Right cardiac atrium (tissue), 5 donors: Measurements from ENCODE around the gene ASXL2. TPM values are rescaled to one million over a fixed set of nuclear protein-coding genes. Genes with fewer than 3 reads are reported as not detected.
"Not testable (repeated sequence)": the region's sequence is repeated elsewhere in the genome, so short reads cannot be mapped to it uniquely, and the experiment has no call there.

Experiments used
- ATAC-seq, 2 donors: fragments of 200-7000 bp; cut with Tn5 transposase; one replicate each; pipeline versions ENCODE4 v1.8.0 to v1.9.1; 2020; ENCODE audit warnings: moderate library complexity in 2 of 2, mild to moderate bottlenecking in 1 of 2
- DNase-seq, 3 donors: peaks; one replicate each; pipeline ENCODE4 v3.0.0-alpha.2; 2020
- H3K27ac ChIP-seq: one replicate; pipeline ENCODE4 v1.5.1; 2013; ENCODE audit warnings: mild to moderate bottlenecking, low read length, control low read depth, moderate library complexity
- H3K27me3 ChIP-seq: one replicate; pipeline ENCODE4 v1.6.1; 2013; ENCODE audit not compliant: control insufficient read depth, insufficient read depth
- H3K4me1 ChIP-seq: one replicate; pipeline ENCODE4 v1.6.1; 2013; ENCODE audit warnings: low read length; ENCODE audit not compliant: control insufficient read depth, insufficient read depth
- H3K4me3 ChIP-seq: one replicate; pipeline ENCODE4 v1.5.1; 2013; ENCODE audit warnings: low read length, control low read depth
- H3K9me3 ChIP-seq: one replicate; pipeline ENCODE4 v1.6.1; 2013; ENCODE audit warnings: low read length; ENCODE audit not compliant: control insufficient read depth
- WGBS: extraction: QIAGEN DNeasy Blood & Tissue Kit; methylation state at CpG from one replicate; pipeline ENCODE4 v1.1.7; 2013; 5-methylcytosine and 5-hydroxymethylcytosine counted together
- intact Hi-C, 4 donors: fragments of 100-400 bp; cut with DNase I; formaldehyde crosslinking; loops; one replicate each; pipeline versions ENCODE4 v1.11.0 to v1.14.0; 2022 to 2023
- polyA plus RNA-seq: library from polyadenylated mRNA; stranded (reverse); fragments of 200-250 nt; gene quantifications from one replicate; pipeline ENCODE4 v1.2.3, GENCODE V29; 2013
- total RNA-seq, 4 donors: library from RNA; stranded (reverse); fragmentation: NEBNext Ultra II Directional; extraction: Animal tissue kit (Norgen Biotek cat#: 25700); gene quantifications; one replicate each; pipeline ENCODE4 v1.2.1, GENCODE V29; 2021
- donor health status: healthy with polysubstance abuse.
- donor health status: DM: no; HTN: yes; CAD: no.
- donor health status: DM: no; HTN: no; CAD: no.
- donor health status: DM: no; HTN: yes; CAD: no; lungs with severe emphysema.
- donor health status: DM: yes; HTN: yes; CAD: no.

The ASXL2 gene
- total and polyA plus RNA-seq, 5 donors: 3.0 to 27.2 (median 22.6) TPM

- no peaks in the 10 kb centered on the region for H3K9me3 ChIP-seq
- H3K27ac ChIP-seq: no peak overlapping the region
- H3K27me3 ChIP-seq: no peaks in the 10 kb centered on the region
- WGBS: 80% methylated on average over 3 of the region's 3 CpGs
- H3K4me1 ChIP-seq: no peaks in the 10 kb centered on the region
- no peak overlapping the region for H3K4me3 ChIP-seq
- intact Hi-C loops: no loop called here
- no peak for DNase-seq
- ATAC-seq: no peak
Observed at GRCh38 chr2:25831746-25832449, 46.4 kb downstream of the ASXL2 start.

- intact Hi-C loops: no loop called here
- no peak for ATAC-seq
- Histone ChIP-seq H3K27me3 (no peaks in the 10 kb centered on the region), H3K9me3 (no peaks in the 10 kb centered on the region), H3K27ac (no peak overlapping the region), H3K4me3 (no peak overlapping the region), H3K4me1 (no peaks in the 10 kb centered on the region)
- DNase-seq: no peak
- WGBS: 97% methylated on average over 2 of the region's 2 CpGs
Observed at GRCh38 chr2:25829828-25830227, 48.5 kb downstream of the ASXL2 start.

GRCh38 chr2:25829377-25829704 lies 48.9 kb downstream of the ASXL2 start:
- Histone ChIP-seq H3K4me1 (no peaks in the 10 kb centered on the region), H3K27ac (no peak overlapping the region), H3K27me3 (no peaks in the 10 kb centered on the region), H3K4me3 (no peak overlapping the region), H3K9me3 (no peaks in the 10 kb centered on the region)
- DNase-seq (no peak), ATAC-seq (no peak)
- WGBS: 94% methylated on average over 1 of the region's 1 CpG
- intact Hi-C loops: no loop called here

GRCh38 chr2:25828532-25829376 lies 49.5 kb downstream of the ASXL2 start:
- H3K4me3 ChIP-seq, DNase-seq, intact Hi-C loops, H3K4me1 ChIP-seq, H3K9me3 ChIP-seq, H3K27me3 ChIP-seq, ATAC-seq, H3K27ac ChIP-seq: not testable (repeated sequence)
- 96% methylated on average over 7 of the region's 7 CpGs for WGBS

- H3K27ac ChIP-seq: no peak overlapping the region
- H3K27me3 ChIP-seq: no peaks in the 10 kb centered on the region
- 90% methylated on average over 2 of the region's 2 CpGs for WGBS
- no peak overlapping the region for H3K4me3 ChIP-seq
- H3K9me3 ChIP-seq: no peaks in the 10 kb centered on the region
- no peaks in the 10 kb centered on the region for H3K4me1 ChIP-seq
- ATAC-seq (no peak), DNase-seq (no peak)
- intact Hi-C loops: no loop called here
Observed at GRCh38 chr2:25825238-25825637, 53.0 kb downstream of the ASXL2 start.

- Histone ChIP-seq H3K4me1 (no peaks in the 10 kb centered on the region), H3K27me3 (no peaks in the 10 kb centered on the region), H3K9me3 (no peaks in the 10 kb centered on the region), H3K27ac (no peak overlapping the region), H3K4me3 (no peak overlapping the region)
- ATAC-seq: no peak
- intact Hi-C loops: no loop called here
- DNase-seq: no peak
- 95% methylated on average over 1 of the region's 1 CpG for WGBS
Observed at GRCh38 chr2:25824718-25825117, 53.6 kb downstream of the ASXL2 start.

GRCh38 chr2:25824216-25824615 lies 54.1 kb downstream of the ASXL2 start:
- Histone ChIP-seq H3K27me3 (no peaks in the 10 kb centered on the region), H3K9me3 (no peaks in the 10 kb centered on the region), H3K4me1 (no peaks in the 10 kb centered on the region), H3K27ac (no peak overlapping the region), H3K4me3 (no peak overlapping the region)
- no peak for DNase-seq
- WGBS: 88% methylated on average over 3 of the region's 3 CpGs
- intact Hi-C loops: no loop called here
- ATAC-seq: no peak

GRCh38 chr2:25822190-25823117 lies 55.8 kb downstream of the ASXL2 start:
- DNase-seq (peak; percentile 37 to 76 (median 75)), ATAC-seq (peak; percentile 69 to 88)
- WGBS: 41% methylated on average over 30 of the region's 30 CpGs

GRCh38 chr2:25821225-25822056 lies 56.8 kb downstream of the ASXL2 start:
- Histone ChIP-seq H3K9me3 (no peaks in the 10 kb centered on the region), H3K4me1 (no peaks in the 10 kb centered on the region), H3K27me3 (no peaks in the 10 kb centered on the region), H3K27ac (no peak overlapping the region), H3K4me3 (peak overlapping the region; percentile 34)
- intact Hi-C loops: no loop called here
- DNase-seq: no peak
- WGBS: 88% methylated on average over 9 of the region's 9 CpGs
- no peak for ATAC-seq

More at GRCh38 chr2:25822190-25823117, 55.8 kb downstream of the ASXL2 start:
- H3K4me3 ChIP-seq: peak overlapping the region; percentile 34
- no peaks in the 10 kb centered on the region for H3K27me3 ChIP-seq
- intact Hi-C loops: no loop called here
- H3K4me1 ChIP-seq: no peaks in the 10 kb centered on the region
- no peak overlapping the region for H3K27ac ChIP-seq
- no peaks in the 10 kb centered on the region for H3K9me3 ChIP-seq

- no peak overlapping the region for H3K4me3 ChIP-seq
- no peaks in the 10 kb centered on the region for H3K9me3 ChIP-seq
- no peaks in the 10 kb centered on the region for H3K4me1 ChIP-seq
- H3K27ac ChIP-seq: no peak overlapping the region
- ATAC-seq (no peak), DNase-seq (no peak)
- intact Hi-C loops: no loop called here
- H3K27me3 ChIP-seq: no peaks in the 10 kb centered on the region
Observed at GRCh38 chr2:25819597-25820039, 58.7 kb downstream of the ASXL2 start.
